HG02678 (cell line): Measurements from ENCODE around the gene AGAP1.

Experiments used
- ATAC-seq: cut with Tn5 transposase; IDR thresholded peaks from one replicate; pipeline ENCODE4 v1.9.1; 2021; ENCODE audit warnings: mild to moderate bottlenecking, moderate library complexity; ENCODE audit not compliant: unreplicated experiment

AGAP1 gene

DNA sequence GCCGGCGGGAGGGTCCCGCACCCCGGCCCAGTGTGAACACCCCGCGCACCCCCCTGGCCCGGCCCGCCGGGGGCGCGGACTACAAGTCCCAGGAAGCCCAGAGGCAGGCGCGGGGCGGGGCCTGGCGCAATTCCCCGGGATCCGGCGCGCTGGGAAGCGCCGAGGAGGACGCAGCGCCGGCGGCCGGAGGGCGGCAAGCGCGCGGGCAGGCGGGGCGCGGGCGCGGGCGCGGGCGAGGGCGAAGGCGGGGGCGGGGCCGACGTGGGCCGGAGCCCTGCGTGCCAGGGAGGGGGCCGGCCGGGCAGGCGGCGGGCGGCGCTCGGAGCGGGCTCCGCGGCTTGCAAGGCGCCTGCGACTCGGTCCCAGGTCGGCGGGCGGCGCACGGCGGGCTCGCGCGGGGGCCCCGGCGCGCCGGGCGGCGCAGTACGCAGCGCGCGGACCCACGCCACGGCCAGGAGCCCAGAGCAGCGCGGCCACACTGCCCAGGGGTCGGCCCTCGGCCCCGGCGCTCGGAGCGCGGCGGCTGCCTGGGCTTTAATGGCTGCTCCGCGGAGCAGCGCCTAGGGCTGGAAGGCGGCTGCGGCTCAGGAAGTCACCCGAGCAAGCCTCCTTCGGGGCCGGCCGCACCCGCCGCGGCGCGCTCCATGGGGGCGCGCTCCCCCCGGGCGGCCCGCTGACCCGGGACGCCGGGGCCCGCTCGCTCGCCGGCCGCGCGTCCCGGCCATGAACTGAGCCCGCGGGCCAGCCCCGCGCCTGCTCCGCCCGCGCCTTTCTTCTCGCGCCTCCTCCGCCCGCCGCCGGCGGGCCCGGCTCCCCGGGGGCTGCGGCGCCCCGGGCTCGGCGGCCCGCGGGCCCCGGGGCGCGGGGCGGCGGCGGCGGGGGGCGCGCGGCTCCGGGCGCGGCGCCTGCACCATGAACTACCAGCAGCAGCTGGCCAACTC is at the start of gene AGAP1:
Gene AGAP1, plus strand, starts transcription at position 269 of the 941 bp plus-strand sequence.
- peak; percentile 52 for ATAC-seq

DNA sequence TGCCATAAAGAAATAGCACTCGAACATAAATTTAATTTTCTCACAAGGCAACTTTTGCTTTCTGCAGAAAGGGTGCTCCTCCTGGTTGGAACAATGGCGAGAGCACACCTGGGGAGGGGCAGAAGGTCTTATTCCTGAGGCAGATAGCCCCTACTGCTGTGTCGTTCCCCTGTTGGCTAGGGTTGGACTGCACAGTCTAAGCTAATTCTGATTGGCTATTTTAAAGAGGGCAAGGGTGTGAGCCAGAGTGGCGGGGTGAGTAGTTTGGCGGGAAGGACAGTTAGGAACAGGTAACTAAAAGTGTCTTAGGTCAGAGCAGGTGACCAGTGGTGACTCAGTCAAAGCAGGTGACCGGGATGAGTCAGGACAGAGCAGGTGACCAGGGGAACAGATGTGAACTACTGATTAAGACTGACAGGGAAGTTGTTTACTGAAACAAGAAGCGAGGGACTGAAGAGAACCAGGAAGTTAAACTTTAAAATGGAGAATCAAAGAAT is 49.7 kb upstream of the AGAP1 start:
- ATAC-seq = no peak

DNA sequence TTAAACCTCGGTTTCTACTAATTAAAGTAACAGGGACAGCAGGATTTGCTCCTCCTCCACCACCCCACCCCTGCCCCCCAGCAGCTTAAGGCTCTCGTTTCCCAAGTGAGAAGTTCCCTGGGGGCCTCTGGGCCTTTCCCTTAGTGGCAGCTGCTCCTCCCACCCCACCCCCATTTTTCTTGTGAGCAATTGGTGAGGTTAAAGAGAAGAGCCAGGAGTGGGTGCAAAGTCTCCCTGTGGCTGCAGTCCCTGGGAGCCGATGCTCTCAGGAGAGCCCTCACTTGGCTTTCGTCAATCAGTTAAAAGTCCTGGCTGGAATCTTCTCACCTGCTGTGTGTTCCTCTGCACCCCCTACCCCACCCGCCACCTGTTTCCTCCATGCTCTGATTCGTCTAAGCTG is 48.7 kb upstream of the AGAP1 start:
- no peak for ATAC-seq

DNA sequence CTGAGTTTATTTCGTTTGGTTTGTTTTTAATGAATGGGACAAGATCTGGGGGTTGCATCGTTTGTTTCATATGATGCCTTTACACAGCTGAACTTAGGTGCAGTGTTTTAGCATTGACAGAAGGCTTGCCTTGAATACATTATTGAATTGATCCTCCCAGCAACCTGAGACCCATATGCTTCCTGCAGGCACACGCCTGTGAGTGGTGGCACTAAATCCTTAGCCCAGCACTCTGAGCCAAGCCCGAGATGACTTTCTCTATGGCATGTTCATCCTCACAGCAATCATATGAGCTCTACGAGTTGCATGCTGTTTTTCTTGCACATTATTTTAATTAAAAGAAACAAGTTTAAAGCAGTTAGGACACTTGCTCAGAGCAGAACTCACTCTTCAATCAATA is 47.8 kb upstream of the AGAP1 start:
- no peak for ATAC-seq

DNA sequence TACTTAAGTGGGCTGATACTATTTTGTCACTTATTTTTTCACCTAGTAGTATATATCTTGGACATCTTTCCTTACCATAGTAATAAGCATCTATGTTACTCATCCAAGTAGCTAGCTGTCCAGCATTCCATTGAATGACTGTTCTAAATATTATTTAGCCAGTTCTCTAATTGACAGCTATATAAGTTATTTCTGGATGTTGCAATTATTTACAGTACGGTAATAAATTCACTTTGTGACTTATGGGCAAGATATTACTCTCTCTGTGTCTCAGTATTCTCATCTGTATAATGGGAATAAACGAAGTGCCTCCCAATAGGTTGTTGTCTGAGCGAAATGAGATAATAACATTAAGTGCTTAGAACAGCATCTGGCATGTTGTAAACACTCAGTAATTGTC is 46.6 kb upstream of the AGAP1 start:
- no peak for ATAC-seq

DNA sequence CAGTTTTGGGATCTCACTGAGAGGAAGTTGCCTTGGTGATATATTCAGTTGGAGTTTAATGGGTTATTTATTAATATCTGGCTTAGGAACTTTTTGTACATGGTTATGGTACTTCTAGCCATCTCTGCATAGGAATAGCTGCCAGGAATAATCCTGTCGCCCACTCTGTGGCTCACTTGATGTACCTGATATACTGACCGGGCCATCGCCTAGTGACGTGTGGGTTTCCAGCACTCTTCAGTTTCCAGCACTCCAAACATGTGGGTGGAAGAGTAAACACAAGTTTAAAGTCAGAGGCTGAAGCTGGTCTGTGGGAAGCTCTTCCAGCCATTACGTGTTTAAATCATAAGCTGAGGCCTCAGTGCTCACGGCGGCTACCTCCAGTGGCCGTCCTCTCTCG is 44.3 kb upstream of the AGAP1 start:
- ATAC-seq = no peak

DNA sequence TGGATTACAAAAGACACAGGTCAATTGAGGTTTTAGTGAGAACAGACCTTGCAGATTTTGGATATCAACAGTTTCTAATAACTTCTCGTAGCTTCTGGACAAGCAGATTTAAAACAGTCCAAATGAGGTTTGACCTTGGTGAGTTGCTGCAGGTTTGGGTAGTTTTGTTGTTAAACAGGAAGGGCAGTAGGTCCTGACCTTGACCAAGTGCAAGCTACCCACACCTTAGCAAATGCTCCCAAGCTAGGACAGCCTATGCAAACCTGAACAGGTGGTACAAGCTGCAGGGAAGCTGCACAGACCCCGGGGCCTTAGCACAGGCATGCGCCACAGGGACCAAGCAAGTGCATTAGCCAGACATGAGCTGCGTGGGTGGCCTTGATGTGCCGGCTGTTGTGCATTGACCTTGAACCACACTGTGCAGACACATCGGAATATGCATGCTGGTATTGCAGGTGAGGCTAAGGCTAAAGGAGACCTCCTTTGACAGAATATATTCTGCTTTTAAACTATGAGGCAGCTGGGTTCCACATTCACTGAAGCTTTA is 40.2 kb upstream of the AGAP1 start:
- no peak for ATAC-seq

DNA sequence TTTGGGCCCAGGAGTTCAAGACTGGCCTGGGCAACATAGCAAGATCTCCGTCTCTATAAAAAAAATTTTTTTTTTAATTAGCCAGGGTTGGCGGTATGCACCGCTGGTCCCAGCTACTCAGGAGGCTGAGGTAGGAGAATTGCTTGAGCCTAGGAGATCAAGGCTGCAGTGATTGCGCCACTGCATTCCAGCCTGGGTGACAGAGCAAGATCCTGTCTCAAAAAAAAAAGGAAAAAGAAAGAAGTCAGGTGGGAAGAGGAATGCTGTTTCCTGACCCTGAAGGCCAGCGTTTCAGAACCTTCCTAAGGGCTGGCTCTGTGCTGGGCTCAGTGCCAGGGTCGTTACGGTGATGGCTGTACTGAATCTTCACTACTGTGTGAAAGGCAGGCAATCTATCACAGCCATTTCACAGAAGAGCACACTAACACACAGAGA is 35.0 kb upstream of the AGAP1 start:
- no peak for ATAC-seq

DNA sequence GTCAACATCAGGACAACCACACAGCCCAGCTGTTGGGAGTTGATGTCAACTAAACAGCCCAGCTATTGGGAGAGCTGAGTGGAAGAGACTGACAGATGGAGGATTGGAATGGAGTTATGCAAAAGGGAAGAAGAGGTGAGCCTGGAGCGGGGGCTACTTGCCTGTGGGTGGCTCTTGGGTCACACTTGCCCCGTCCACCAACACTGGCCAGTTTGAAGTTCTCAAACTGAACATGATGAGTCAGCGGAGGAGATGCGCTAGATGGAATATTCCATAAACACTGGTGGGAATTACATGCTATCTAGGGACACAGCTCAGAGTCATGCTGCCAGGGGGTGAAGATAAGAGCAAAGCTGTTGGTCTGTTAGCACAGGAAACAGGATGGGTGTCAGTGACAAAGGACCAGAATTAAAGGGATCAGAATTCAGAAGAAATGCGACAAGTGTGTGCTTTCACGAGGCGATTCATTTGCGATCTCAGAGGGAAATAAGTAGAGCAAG is 33.2 kb upstream of the AGAP1 start:
- no peak for ATAC-seq

DNA sequence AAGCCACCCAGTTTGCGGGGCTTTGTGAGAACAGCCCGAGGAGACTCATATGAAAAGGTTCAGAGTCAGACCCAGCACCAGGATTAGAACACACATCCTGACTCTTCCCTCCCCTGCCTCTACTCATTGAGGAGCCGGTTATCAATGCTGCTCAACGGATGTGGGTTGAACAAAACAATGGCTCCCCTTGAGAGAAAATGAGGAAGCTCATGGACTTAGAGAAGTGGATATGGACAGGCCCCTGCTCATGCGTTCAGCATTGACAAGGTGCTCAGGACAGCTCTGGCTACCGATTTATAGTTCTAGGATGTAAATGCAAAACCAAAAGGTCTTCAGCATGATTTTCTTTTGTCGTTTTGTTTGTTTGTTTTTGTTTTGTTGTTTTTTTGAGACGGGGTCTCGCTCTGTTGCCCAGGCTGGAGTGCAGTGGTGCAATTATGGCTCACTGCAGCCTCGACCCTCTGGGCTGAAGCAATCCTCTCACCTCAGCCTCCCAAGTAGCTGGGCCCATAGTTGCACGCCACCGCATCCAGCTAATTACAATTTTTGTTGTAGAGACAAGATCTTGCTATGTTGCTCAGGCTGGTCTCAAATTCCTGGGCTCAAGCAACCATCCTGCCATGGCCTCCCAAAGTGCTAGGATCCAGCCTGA is 32.0 kb upstream of the AGAP1 start:
- no peak for ATAC-seq

DNA sequence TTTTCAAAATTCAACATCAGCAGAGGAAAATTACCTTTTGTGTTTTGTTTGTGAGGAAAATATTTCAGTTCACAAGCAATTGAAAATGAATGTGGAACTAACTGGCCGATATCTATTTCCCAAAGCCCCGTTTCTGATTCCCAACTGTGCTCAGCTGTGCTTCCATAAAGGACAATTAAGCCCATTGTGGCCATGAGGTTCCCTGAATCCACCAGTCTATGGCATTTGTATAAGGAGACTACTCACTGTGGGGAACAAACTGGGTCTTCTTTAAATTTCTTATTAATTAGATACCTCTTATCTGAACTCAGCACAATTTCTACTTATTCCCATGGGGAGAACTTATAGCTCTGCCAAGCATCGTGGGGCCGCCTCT is 31.4 kb upstream of the AGAP1 start:
- no peak for ATAC-seq

DNA sequence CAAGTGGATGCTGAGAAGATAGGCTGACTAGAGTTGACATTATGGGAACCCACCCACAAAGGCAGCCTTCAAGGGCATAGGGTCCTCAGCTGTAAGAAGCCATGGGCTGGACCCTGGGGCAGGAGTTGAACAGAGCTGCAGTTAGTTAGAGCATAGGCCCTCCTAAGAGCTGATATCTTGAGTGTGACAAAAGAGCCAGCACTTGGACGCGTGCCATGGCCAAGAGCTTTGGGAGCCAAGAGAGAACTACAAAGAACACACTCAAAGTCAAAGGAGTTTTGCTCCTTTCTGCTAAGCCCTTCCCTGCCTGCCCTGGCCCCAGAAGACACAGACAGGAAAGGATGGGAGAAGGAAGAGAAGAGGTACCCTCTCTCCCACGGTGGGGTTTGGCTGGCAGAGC is 29.9 kb upstream of the AGAP1 start:
- ATAC-seq = no peak

DNA sequence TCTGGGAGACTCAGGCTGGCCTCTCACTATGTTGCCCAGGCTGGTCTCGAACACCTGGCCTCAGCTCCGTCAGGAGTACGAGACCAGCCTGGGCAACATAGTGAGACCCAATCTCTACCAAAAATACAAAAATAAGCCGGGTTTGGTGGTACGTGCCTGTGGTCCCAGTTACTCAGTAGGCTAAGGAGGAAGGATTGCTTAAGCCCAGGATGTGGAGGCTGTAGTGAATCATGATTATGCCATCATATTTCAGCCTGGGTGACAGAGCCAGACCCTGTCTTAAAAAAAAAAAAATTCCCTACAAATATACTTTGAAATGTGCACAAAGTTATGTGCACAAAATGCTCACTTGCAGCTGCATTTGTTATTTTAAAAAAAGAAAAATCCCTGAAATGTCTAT is 26.3 kb upstream of the AGAP1 start:
- ATAC-seq = no peak

DNA sequence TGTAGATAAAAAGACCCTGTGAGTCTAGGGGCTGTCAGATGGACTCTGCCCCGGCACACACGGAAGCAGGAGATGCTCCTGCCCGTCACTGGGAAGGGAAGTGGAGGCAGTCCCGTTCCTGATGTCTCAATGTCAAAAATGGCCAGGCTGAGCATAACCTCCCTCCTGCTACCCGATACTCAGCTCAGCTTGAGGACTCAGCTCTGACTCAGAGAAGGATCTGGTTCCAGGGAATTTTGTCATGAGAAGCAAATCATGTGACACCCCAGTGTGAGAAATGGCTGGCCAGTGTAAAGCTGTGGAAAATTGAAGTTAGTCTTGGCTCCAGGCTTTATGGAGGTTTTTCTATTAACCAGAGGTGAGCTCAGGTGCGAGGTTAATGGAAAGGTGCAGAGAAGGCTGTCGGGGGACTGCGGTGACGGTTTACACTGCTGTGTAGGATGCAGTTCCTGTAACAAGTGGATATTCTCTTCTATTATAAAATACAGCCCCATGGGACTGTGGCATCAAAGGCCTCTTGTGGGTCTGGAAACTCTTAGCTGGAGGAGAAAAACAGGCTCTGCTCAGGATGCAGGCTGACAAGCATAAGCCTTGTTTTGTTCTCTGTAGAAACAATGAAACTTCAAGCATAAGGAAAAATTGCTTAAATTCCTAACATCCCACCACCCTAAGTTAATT is 24.7 kb upstream of the AGAP1 start:
- ATAC-seq = no peak

DNA sequence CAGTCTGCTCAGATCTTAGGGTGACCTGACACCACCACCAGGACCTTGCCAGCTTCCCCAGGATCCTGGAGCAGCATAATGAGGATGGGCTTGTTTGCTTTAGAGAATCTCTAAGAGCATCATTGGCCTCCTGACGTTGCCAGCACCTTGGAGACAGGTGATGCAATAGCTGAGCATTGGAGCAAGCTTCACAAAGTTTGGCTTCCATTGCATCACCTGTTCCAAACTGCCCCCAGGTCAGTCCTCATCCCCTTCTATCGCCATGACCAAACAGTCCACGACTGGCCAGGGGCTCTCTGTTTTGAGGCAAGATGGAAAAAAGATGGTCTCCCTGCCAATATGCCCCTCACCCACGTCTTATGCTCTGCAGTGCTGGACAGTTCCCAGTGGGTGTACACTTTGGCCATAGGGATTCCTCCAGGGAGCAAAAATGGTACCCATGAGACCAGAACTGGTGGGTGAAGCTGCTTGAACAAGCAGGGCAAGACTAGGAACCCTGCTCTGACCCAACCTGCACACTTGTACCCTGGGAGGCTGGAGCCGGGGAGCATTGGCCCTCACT is 22.6 kb upstream of the AGAP1 start:
- ATAC-seq = no peak

DNA sequence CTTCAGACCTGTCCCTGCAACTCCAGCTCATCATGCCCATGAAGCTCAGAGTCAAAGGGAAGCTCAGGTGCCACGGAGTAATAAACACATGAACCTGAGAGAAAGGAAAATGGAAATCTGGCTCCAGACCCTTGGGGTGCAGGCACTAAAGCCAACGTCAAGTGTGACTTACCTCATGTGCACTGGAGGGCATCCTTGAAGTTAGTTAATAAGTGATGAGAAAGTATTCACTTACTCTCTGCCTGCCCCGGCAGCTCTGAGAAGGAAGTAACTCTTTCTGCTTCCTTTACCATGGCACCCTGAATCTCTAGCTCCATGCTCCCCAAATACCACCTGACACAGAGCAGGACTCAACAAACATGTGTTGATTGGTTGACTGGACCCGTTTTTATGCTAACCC is 21.4 kb upstream of the AGAP1 start:
- no peak for ATAC-seq

DNA sequence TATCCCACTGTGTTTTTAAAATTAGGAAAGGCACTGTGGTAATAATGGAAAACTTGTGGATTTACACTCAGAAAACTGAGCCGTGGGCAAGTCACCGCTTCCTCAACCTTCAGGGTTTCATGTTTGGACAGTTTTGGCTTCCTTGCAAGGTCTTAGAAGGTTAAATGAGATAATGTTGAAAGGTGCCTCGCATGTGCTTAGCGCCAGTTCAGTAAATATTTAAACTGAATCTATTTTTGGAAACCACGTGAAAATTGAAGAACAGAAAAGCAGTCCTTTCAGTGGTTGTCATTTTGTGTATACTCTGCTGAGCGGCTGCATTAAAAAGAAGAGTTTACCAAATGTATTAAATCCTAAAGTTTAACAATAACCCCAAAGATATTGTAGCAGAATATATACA is 15.2 kb upstream of the AGAP1 start:
- no peak for ATAC-seq

DNA sequence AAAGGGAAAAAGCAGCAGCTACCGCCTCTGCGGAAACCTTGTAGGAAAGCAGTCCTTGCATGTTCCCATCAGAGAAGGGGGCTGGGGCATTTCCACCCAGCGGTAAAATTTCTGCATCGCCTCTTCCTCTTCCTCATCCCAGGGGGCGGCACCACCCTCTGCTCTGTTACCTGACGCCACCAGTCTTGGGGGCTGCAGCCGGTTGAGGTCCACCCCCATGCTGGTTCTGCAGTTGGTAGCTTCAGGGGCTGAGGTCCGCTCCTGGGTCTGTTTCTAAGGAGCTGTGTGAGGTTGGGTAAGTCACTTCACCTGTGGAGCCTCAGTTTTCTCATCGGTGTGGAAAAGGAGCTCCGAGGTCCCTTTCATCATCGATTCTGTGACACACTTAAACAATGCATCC is 14.2 kb upstream of the AGAP1 start:
- ATAC-seq = no peak

DNA sequence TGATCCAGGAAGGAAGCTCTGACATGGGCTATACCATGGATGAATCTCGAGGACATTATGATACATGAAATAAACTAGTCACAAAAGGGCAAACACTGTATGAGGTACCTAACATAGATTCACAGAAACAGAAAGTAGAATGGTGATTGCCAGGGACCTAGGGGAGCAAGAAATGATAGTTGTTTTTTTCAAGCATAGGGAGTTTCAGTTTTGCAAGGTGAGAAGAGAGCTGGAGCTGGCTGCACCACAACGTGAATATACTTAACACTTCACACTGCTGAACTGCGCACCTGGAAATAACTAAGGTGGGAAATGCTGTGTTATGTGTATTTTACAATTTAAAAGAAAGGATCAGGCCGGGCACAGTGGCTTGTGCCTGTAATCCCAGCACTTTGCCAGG is 13.2 kb upstream of the AGAP1 start:
- no peak for ATAC-seq

DNA sequence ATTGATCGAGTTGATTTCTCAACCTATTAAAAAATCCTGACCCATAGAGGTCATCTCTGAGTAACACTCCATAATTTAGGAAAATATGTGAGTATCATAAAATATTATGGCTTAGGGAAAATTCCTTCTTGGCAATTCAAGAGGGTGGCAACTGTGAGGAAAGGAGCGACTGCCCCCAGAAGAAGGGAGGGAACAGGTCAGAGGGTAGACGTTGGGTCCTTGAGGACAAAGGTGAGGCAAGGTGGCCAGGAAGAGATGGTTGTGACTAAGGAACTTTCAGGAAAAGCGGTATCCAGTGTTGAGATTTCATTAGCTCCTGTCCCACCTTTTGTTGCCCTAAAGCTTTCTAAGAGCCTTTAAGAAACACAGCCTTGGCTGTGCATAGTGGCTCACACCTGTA is 10.5 kb upstream of the AGAP1 start:
- ATAC-seq = no peak

DNA sequence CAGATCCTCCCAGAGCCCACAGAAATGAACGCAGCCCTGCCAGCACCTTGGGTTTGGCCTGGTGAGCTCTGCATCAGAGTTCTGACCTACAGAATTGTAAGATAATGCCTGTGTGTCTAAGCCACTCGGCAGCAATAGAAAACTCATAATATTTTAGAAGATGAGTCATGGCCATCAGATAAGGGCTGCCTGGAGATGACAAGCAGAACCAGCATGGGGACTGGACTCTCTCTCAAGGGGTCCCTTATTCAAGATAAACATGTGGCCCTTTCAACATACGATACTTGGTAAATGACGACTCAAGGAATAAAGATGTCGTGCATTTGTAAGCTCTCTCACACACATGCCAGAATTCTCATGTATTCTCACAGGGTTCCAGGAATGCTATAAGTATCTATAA is 8.5 kb upstream of the AGAP1 start:
- ATAC-seq = no peak
